Activated CD4-positive, alpha-beta T cell treated with anti-CD3 and anti-CD28 coated beads, Interleukin-2, amount 10 ng/mL, durations not matched to agents 24 days and 14 days (primary cell): ENCODE data around the gene PBXIP1. TPM values are rescaled to one million over a fixed set of nuclear protein-coding genes. Genes with fewer than 3 reads are reported as not detected.

ENCODE experiments used
- DNase-seq: peaks from one replicate; pipeline ENCODE4 v3.0.0; 2022
- H3K27ac Mint-ChIP-seq: one replicate; pipeline ENCODE4 v1.8.0; 2022; ENCODE audit warnings: mild to moderate bottlenecking, mixed read lengths
- H3K27me3 Mint-ChIP-seq: one replicate; pipeline ENCODE4 v1.8.0; 2022; ENCODE audit warnings: mixed read lengths
- H3K36me3 Mint-ChIP-seq: one replicate; pipeline ENCODE4 v1.8.0; 2022; ENCODE audit warnings: low read depth, mild to moderate bottlenecking, mixed read lengths
- H3K4me1 Mint-ChIP-seq: one replicate; pipeline ENCODE4 v1.8.0; 2021; ENCODE audit warnings: mixed read lengths
- H3K4me3 Mint-ChIP-seq: one replicate; pipeline ENCODE4 v1.8.0; 2022; ENCODE audit warnings: mild to moderate bottlenecking, moderate library complexity, mixed read lengths
- H3K9me3 Mint-ChIP-seq: one replicate; pipeline ENCODE4 v1.8.0; 2021; ENCODE audit warnings: mixed read lengths
- intact Hi-C: fragments of 100-400 bp; cut with micrococcal nuclease; formaldehyde crosslinking; loops from one replicate; pipeline ENCODE4 v1.15.1; 2023
- total RNA-seq: library from RNA; stranded (reverse); gene quantifications from 2 replicates; pipeline ENCODE4 v1.2.3, GENCODE V29; 2022

The PBXIP1 gene
- total RNA-seq, 1 donor from 2014 or later: 21.6 TPM

DNA sequence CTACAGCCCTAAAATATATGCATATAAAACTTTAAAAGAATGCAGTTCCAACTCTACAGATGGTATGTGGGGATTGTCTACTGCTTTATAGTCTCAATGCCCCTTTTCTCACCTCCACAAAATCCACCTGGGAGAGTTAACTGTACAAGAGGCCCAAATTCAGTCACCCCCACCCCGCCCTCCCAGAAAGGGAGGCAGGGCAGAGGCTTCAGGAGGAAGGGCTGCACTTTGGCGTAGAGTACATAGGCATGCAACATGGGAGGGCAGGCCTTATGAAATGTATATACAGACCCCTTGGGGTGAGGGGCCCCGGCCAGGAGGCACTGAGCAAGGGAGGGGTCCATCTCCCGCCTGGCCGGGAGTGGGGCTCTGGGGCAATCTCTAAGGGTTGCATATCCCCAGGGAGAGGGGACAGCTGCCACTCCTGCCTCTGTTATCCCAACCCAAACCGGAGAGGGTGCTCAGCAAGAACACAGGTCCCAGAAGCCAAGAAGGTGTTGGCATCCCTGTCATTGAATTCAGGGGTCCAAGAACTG, 7.0 kb upstream of the PBXIP1 start:
- H3K4me3 Mint-ChIP-seq: peak overlapping the region; percentile 90
- peaks cover 27% of the 10 kb centered on the region for H3K4me1 Mint-ChIP-seq
- DNase-seq: no peak

DNA sequence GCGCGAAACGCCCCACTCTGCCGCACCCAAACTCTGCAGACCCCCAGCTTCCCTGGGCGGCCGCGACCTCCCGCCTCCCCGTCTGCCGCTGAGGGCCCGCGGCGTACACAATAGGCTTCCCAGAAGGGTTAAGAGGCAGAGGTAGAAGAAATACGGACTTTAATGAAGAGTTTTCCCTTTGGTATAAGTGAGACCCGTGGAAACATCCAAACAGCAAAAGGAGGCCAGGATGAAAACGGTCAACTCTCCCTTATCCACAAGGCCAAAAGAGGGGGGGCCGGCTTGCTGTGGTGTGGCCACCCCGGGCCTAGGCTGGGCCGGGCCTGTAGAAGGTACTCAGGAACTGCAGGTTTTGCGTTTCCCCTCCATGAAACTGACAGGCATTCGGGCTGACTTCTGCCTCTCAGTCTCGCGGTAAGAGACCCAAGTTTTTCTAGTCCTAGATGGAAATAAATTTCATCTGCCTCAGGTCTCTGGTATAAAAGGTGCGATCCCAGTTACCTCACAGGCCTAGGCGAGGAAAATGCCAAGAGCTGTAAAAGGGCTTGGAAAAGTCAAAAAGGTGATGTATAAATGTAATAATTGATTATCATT, 6.4 kb upstream of the PBXIP1 start:
- DNase-seq: peak; percentile 81
- H3K4me1 Mint-ChIP-seq: peaks cover 24% of the 10 kb centered on the region
- intact Hi-C loops: no loop called here
- peak overlapping the region; percentile 88 for H3K27ac Mint-ChIP-seq
- H3K4me3 Mint-ChIP-seq: peak overlapping the region; percentile 90
- no peaks in the 10 kb centered on the region for H3K27me3 Mint-ChIP-seq
- no peaks in the 10 kb centered on the region for H3K9me3 Mint-ChIP-seq
- peaks cover 44% of the 10 kb centered on the region for H3K36me3 Mint-ChIP-seq

More for the DNA sequence above, 7.0 kb upstream of the PBXIP1 start:
- H3K27me3 Mint-ChIP-seq: no peaks in the 10 kb centered on the region
- H3K27ac Mint-ChIP-seq: peak overlapping the region; percentile 88
- peaks cover 46% of the 10 kb centered on the region for H3K36me3 Mint-ChIP-seq
- intact Hi-C loops: no loop called here
- no peaks in the 10 kb centered on the region for H3K9me3 Mint-ChIP-seq

DNA sequence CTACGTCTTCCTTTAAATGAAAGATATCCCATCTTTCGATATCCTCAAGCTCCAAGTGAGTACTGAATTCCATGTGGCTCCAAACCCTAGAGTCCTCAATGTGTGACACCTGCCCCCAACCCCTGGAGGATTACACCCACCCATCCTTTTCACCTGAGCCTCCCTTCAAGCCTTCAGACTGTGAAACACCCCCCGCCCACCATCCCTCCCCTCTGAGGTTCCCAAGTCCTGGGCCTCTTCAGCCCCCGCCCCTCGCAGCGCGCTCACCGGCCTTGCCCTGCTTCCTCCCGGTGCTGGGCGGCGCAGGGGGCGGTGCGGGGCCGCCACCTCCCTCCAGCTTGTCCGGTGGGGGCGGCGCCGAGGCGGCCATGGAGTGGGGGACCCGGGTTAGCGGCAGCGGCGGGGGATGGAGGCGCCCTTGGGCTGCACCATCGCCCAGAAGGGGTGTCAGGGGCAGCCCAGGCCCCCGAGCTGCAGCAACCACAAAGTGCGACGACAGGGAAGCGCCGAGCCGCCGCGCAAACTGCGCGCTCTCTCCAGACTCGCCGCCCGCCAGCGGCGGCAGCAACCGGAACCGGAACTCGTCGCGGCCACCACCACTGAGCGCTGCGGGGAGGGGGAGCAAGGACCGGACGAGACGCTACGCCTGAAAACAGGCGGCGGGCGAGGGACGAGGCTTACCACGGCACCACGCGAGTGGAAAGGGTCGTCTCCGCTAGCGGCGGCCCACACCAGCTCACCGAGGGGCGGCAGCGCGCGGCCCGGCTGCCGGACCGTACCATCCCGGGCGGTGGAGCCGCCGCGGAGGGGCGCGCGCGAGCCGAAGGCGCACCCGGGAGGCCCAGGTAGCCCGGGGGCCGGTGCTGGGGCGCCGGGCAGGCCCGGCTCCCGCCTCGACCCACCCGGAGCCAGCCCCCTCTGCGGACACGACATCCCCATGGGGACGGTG, 5.6 kb upstream of the PBXIP1 start, which contains the start of gene PYGO2:
Gene PYGO2, minus strand, starts transcription at position 576 of the 949 bp plus-strand sequence. Its CDS starts 206 bp downstream, at position 370.
- H3K36me3 Mint-ChIP-seq: peaks cover 36% of the 10 kb centered on the region
- intact Hi-C loops: loop anchor here (1.0 kb wide), 4 partner anchors 13 to 56 kb away; partner anchors contain the start of gene CKS1B
- peaks cover 27% of the 10 kb centered on the region for H3K4me1 Mint-ChIP-seq

DNA sequence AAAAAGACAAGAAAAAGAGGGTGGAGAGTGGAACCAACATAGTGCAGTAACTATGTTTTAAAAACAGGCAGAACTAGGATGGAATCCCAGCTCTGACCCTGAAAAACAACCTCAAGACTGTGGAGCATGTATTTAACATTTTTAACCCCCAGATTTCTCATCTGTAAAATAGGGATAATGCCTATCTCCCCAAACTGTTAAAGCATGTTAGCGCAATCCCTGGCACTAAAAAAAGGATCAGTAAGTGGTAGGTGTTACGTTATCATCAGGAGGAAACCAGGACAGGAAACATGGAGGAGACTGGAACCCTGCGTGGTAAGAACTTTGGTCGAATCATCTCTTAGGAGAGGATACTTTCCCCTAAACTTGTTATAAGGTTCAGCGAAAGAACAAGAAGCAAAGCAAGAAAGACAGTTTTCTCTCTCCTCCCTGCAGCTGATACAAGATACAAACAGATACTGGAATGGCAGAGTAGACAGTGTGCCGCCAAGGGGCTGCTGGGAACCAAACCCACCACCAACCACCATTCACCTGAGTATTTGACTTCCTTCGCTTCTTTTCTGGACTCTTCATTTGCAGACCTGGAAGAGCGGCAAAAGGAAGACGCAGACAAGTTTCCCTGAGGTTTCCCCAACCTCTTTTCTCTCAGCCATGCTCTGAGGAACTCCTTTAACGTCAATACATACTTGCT, 4.7 kb upstream of the PBXIP1 start:
- H3K4me1 Mint-ChIP-seq: peaks cover 34% of the 10 kb centered on the region
- intact Hi-C loops: loop anchor here (1.0 kb wide), 4 partner anchors 14 to 57 kb away; partner anchors contain the start of gene CKS1B
- DNase-seq: no peak
- peak overlapping the region; percentile 89 for H3K27ac Mint-ChIP-seq
- peak overlapping the region; percentile 96 for H3K4me3 Mint-ChIP-seq
- no peaks in the 10 kb centered on the region for H3K27me3 Mint-ChIP-seq
- peaks cover 31% of the 10 kb centered on the region for H3K36me3 Mint-ChIP-seq
- H3K9me3 Mint-ChIP-seq: no peaks in the 10 kb centered on the region

More for the DNA sequence above, 5.6 kb upstream of the PBXIP1 start, which contains the start of gene PYGO2:
- Mint-ChIP-seq H3K9me3 (no peaks in the 10 kb centered on the region), H3K27me3 (no peaks in the 10 kb centered on the region), H3K4me3 (peak within 1 kb of the TSS; percentile 96), H3K27ac (peak within 1 kb of the TSS; percentile 89)
- DNase-seq: peak; percentile 96

DNA sequence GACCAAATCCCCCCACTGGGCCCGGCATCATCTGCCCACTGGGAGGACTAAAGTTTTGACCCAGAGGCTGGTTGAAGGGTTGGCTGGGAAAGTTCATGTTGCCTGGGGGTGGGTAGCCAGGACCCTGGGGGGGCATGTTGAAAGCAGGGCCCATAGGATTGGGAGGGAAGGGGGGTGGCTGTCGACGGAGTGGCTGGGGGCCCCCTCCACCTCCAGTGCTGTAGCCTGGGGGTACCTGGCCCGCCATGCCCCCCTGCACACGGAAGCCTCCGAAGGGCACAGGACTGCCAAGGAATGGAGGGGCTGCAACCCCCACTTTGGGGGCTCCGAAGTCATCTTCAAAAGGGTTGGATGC, 3.5 kb upstream of the PBXIP1 start:
- H3K27ac Mint-ChIP-seq: no peak overlapping the region
- H3K4me1 Mint-ChIP-seq: peaks cover 46% of the 10 kb centered on the region
- no peaks in the 10 kb centered on the region for H3K9me3 Mint-ChIP-seq
- DNase-seq: no peak
- H3K4me3 Mint-ChIP-seq: peak overlapping the region; percentile 47
- intact Hi-C loops: no loop called here
- H3K36me3 Mint-ChIP-seq: peaks cover 26% of the 10 kb centered on the region
- H3K27me3 Mint-ChIP-seq: no peaks in the 10 kb centered on the region

DNA sequence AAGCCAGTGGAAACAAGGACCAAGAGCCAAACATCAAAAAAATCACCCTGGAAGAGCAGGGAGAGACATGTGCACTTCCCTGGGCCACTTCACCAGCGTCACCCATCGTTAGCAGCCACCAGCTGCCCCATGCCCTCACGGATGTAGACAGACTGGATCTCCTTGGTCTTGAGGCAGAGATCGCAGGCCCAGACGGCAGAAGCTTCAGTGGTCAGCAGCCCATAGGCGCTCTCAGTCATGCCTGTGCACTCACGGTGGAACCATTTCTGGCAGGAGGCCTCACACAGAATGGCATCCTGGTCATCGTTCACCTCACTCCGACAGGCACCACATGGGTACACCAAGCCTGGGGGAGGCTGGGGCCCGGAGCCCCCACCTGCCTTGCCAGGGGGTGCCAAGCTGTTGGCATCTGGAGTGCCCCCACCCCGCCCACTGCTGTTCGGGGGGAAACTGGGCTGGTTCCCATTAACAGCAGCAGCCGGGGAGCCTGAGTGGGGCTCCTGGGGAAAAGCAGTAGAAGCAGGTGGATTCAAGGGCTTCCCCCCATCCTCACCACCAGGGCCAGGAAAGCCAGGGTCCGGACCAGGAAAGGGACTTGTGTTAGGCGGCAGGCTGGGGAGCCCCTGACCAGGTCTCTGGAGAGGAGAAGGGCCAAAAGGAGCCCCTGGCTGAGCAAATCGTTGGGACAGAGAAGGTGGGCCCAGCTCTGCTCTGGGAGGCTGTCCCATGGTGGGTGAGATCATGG, 3.0 kb upstream of the PBXIP1 start:
- Mint-ChIP-seq H3K36me3 (peaks cover 26% of the 10 kb centered on the region), H3K27me3 (no peaks in the 10 kb centered on the region), H3K4me3 (peak overlapping the region; percentile 8), H3K9me3 (no peaks in the 10 kb centered on the region), H3K4me1 (peaks cover 50% of the 10 kb centered on the region), H3K27ac (peak overlapping the region; percentile 37)
- intact Hi-C loops: no loop called here
- DNase-seq: no peak

DNA sequence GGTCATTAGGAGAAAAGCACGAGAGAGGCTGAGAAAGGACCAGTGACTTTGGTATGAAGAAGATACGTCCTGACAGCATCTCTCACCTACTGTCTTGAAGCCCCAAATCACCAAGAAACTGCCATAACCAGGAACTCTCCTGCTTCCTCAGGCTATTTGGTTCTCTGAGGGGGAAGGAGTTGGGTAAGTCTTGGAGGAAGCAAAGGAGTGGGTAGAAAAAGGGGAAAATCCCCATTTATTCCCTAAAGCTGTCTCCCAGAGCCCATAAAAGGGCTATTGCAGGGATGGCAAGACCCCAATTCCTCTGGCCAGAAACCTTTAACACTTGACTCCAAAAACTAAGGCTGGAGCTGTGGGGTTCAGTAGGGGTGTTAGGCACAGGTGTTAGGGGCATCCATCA, 2.1 kb upstream of the PBXIP1 start:
- no peak for DNase-seq
- Mint-ChIP-seq H3K9me3 (no peaks in the 10 kb centered on the region), H3K27ac (peak overlapping the region; percentile 37), H3K36me3 (peaks cover 21% of the 10 kb centered on the region), H3K4me1 (peaks cover 52% of the 10 kb centered on the region), H3K27me3 (no peaks in the 10 kb centered on the region), H3K4me3 (no peak overlapping the region)
- intact Hi-C loops: no loop called here

DNA sequence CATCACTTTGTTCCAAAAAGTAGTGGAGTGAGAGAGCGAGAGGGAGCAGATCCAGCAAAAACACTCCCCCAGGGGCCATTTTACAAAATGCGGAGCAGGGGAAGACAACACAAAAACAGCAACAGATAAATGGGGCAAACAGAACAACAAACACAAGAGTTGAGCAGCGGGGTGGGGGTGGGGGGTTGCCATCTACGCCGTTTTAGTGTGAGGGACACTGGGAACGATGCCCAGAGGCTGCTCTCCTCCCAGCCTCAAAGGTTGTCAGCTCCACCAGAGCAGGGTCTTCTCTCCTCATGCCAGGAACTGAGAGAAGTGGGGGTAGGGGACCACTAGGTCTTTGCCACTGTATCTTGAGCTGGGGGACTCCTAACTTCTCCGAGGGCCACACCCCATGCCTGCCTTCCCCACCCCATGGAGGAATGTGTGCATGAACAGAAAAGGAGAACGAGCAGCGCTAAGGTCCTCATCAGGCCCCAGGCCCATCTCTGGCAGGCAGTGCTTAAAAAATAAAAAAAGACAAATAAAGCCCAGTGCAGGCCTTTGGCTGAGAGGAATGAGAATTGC, 1.3 kb upstream of the PBXIP1 start:
- peak overlapping the region; percentile 96 for H3K27ac Mint-ChIP-seq
- no peaks in the 10 kb centered on the region for H3K27me3 Mint-ChIP-seq
- peaks cover 21% of the 10 kb centered on the region for H3K36me3 Mint-ChIP-seq
- intact Hi-C loops: no loop called here
- peaks cover 56% of the 10 kb centered on the region for H3K4me1 Mint-ChIP-seq
- DNase-seq: peak; percentile 59
- H3K9me3 Mint-ChIP-seq: no peaks in the 10 kb centered on the region
- no peak overlapping the region for H3K4me3 Mint-ChIP-seq

DNA sequence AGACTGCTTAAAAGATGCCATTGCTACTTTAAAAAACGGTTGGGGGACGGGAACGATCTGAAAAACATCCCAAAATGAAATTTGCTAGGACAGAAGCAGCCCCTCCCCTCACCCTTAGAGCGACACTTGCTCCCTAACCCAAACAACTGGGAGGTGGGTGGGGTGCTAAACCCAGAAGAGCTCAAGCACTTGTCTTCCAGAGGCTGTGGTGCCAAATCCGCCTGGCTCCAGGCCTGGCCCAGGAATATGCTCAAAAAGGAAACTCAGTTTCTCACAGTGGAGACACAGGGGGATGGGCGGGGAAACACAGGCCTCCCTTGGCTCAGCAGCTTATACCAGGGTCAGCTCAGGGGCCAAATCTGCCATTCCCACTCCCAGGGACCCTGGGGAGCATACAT, 644 bp upstream of the PBXIP1 start:
- Mint-ChIP-seq H3K36me3 (peaks cover 19% of the 10 kb centered on the region), H3K9me3 (no peaks in the 10 kb centered on the region), H3K27ac (peak overlapping the region; percentile 96), H3K4me3 (peak overlapping the region; percentile 87), H3K4me1 (peaks cover 62% of the 10 kb centered on the region), H3K27me3 (no peaks in the 10 kb centered on the region)
- no peak for DNase-seq
- intact Hi-C loops: loop anchor here (1.0 kb wide), 2 partner anchors 18 to 44 kb away; partner anchors contain the start of gene CKS1B

DNA sequence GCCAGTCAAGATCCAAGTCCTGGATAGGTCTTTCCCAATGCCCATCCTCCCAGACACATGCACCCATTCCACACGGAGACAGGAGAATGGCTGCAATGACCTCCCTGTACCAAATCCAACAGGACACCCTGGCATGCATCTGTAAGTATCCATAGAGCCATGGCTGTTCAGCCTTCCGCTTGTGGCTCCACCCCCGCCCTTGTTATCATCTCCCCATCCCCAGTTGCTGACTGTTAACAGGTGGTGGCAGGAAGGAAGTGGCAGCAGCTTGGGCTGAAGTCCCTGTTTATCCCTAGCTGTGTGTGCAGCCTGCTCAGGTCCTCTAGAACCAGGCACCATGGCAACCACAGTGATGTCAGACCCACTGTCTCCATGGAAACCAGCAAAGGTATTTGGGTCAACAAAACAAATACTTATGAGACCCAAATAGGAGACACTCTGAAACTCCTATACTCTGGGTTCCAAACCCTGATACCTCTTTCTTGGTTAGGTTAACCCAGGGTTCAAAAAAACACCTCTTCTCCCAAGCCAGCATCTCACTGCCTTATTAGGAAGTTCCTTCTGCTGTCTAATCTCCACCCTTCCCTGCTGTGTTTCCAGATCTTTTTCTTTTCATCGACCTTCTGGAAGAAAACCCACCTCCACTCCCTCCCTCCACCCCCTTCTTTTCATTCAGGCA, 721 bp downstream of the PBXIP1 start:
- Mint-ChIP-seq H3K4me1 (peaks cover 64% of the 10 kb centered on the region), H3K9me3 (no peaks in the 10 kb centered on the region), H3K27me3 (no peaks in the 10 kb centered on the region), H3K4me3 (peak overlapping the region; percentile 87), H3K36me3 (peaks cover 29% of the 10 kb centered on the region), H3K27ac (peak overlapping the region; percentile 96)
- DNase-seq: peak; percentile 98
- intact Hi-C loops: loop anchor here (1.0 kb wide), 3 partner anchors 18 to 396 kb away; partner anchors contain the start of gene EFNA4

DNA sequence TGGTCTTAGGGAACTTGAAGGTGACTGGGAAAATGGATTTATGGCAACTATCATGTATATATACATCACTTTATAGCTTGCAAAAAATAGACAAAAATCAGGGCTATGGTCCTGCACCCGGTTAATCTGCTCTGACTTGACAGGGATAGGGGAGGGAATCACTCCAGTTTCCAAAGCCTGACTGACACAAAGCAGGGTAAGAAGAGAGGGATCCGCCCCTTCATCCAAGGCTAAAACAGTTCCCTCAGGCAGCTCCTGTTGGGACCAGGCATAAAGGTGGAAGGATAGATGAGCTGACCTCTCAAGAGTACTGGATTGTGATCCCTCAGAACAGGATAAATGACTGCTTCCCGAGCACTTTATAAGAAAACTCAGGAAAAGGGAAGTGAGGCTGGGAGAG, 1.4 kb downstream of the PBXIP1 start:
- no peaks in the 10 kb centered on the region for H3K9me3 Mint-ChIP-seq
- DNase-seq: no peak
- peak overlapping the region; percentile 96 for H3K27ac Mint-ChIP-seq
- intact Hi-C loops: no loop called here
- peaks cover 27% of the 10 kb centered on the region for H3K36me3 Mint-ChIP-seq
- no peaks in the 10 kb centered on the region for H3K27me3 Mint-ChIP-seq
- H3K4me3 Mint-ChIP-seq: peak overlapping the region; percentile 87
- peaks cover 64% of the 10 kb centered on the region for H3K4me1 Mint-ChIP-seq

DNA sequence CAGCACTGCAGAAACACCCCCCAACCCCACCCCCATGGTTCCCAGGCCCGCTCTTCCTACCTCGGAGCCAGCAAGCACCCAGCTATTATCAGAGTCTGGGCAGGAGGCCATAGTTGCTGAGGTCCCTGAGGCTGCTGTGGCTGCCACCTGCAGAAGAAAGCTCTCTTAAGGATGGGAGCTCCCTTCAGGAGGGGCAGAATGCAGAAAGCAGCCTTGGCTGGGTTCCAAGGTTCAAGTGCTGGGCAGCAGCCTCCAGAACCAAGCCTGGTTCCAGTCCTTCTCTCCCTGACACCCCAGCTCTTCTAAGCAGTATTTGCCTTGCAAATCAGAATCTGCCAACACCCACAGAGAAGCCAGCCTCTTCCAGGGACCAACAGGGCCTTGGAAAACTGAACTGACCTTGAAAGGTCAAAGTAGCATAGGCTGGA, 2.3 kb downstream of the PBXIP1 start:
- Mint-ChIP-seq H3K27ac (peak overlapping the region; percentile 96), H3K36me3 (peaks cover 26% of the 10 kb centered on the region), H3K27me3 (no peaks in the 10 kb centered on the region), H3K9me3 (no peaks in the 10 kb centered on the region), H3K4me1 (peaks cover 66% of the 10 kb centered on the region), H3K4me3 (peak overlapping the region; percentile 87)
- DNase-seq: no peak
- intact Hi-C loops: no loop called here
